ENCODE measurements around the gene CMTM8. TPM values are rescaled to one million over a fixed set of nuclear protein-coding genes. Genes with fewer than 3 reads are reported as not detected.

Gene CMTM8
- total and polyA plus RNA-seq, 10 of the 15 experiments (the other 5 are each of a cell fraction or from before 2014, with no cell fraction given), result 0.11 to 0.23 TPM; not detected in 8

GRCh38 chr3:32372213-32372490 is 133.7 kb downstream of the CMTM8 start:
- Histone ChIP-seq H3K4me1 (ENCODE audit: control insufficient read depth, insufficient read depth, low read length) (peaks cover 12% of the 10 kb centered on the region), H3K9me3 (replicated peaks; ENCODE audit: control insufficient read depth, insufficient read depth, low read length) (no peaks in the 10 kb centered on the region), H3K79me2 (ENCODE audit: control insufficient read depth, insufficient read depth, low read length) (no peaks in the 10 kb centered on the region), H3K27me3 (replicated peaks in 1 of 2; ENCODE audit: control insufficient read depth in 2 of 2, insufficient read depth in 2 of 2, low read length in 1 of 2) (no peaks in the 10 kb centered on the region; a peak in 1 of 4 replicates), H3K36me3 (ENCODE audit: control insufficient read depth in 2 of 2, insufficient read depth in 2 of 2, low read length in 1 of 2) (no peaks in the 10 kb centered on the region), H4K20me1 (ENCODE audit: control insufficient read depth, insufficient read depth) (no peaks in the 10 kb centered on the region), H3K9ac (ENCODE audit: control insufficient read depth, insufficient read depth, low read length) (no peak overlapping the region), H2AFZ (ENCODE audit: control insufficient read depth, low read depth, low read length) (no peak overlapping the region), H3K4me2 (ENCODE audit: control insufficient read depth, insufficient read depth) (no peak overlapping the region), H3K27ac (ENCODE audit: control insufficient read depth, insufficient read depth) (no peak overlapping the region), H3K4me3 (no peak overlapping the region)
- SMC1A ChIA-PET (ENCODE audit: uncharacterized antibody, unreplicated experiment), result interaction anchor here (0.8 to 1.9 kb wide), 5 partner anchors 58 to 127 kb away, joined by 3 to 12 read pairs (median 4); no protein-coding TSS in a partner anchor
- intact Hi-C loops (cut with micrococcal nuclease; ENCODE audit: unreplicated experiment), result loop anchor here (10.0 kb wide), 1 partner anchor 293 kb away; no protein-coding TSS in a partner anchor
- POLR2A ChIA-PET, result no interaction called here
- CTCF ChIA-PET, result interaction anchor here (0.7 to 10.0 kb wide), 4 partner anchors 22 to 139 kb away, joined by 3 to 201 read pairs (median 3); no protein-coding TSS in a partner anchor
- FAIRE-seq (no peak), ATAC-seq (no peak), DNase-seq (ENCODE audit: low read depth, low spot score) (no peak)
- BruUV-seq (replicated peaks), result no TSS peak
- TF ChIP-seq SMARCA5 (IDR thresholded peaks at IDR 0.05), result no peak
- no peak for TF ChIP-seq SUPT20H (IDR thresholded peaks at IDR 0.05; ENCODE audit: borderline replicate concordance, control insufficient read depth, low read depth, low read length)
- TF ChIP-seq, protein P1, sequence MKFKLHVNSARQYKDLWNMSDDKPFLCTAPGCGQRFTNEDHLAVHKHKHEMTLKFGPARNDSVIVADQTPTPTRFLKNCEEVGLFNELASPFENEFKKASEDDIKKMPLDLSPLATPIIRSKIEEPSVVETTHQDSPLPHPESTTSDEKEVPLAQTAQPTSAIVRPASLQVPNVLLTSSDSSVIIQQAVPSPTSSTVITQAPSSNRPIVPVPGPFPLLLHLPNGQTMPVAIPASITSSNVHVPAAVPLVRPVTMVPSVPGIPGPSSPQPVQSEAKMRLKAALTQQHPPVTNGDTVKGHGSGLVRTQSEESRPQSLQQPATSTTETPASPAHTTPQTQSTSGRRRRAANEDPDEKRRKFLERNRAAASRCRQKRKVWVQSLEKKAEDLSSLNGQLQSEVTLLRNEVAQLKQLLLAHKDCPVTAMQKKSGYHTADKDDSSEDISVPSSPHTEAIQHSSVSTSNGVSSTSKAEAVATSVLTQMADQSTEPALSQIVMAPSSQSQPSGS (IDR thresholded peaks at IDR 0.05; ENCODE audit: low read length), result no peak
- TF ChIP-seq TBL1XR1 (IDR thresholded peaks at IDR 0.05; ENCODE audit: low read depth, low read length), result no peak
- TF ChIP-seq ZNF622 (IDR thresholded peaks at IDR 0.05), result no peak
- TF ChIP-seq TARDBP (IDR thresholded peaks at IDR 0.05; ENCODE audit: borderline replicate concordance), result no peak
- no peak for TF ChIP-seq TAF1 (IDR thresholded peaks at IDR 0.05; ENCODE audit: borderline replicate concordance, low read depth, low read length)
- no peak for TF ChIP-seq ASH2L (IDR thresholded peaks at IDR 0.05; ENCODE audit: borderline replicate concordance, low read depth)
- RAD21 ChIA-PET (ENCODE audit: unreplicated experiment), result interaction anchor here (1.2 to 7.3 kb wide), 4 partner anchors 43 to 96 kb away, joined by 3 to 121 read pairs (median 4); no protein-coding TSS in a partner anchor
- 71% methylated on average over 4 of the region's 4 CpGs for WGBS (ENCODE audit: insufficient coverage, insufficient replicate concordance, low lambda C conversion rate, missing lambda C conversion rate)
- in situ Hi-C loops (cut with MboI), result loop anchor here (10.0 kb wide), 1 partner anchor 293 kb away; no protein-coding TSS in a partner anchor
